EH (cell line): ENCODE data around the gene KANK4.
A peak's percentile ranks its signal among the peaks of the same experiment; 100 is the strongest.

ENCODE experiments used
- DNase-seq: peaks from one replicate; pipeline ENCODE4 v3.0.0-alpha.2; 2015; ENCODE audit warnings: low read depth

The KANK4 gene

DNA sequence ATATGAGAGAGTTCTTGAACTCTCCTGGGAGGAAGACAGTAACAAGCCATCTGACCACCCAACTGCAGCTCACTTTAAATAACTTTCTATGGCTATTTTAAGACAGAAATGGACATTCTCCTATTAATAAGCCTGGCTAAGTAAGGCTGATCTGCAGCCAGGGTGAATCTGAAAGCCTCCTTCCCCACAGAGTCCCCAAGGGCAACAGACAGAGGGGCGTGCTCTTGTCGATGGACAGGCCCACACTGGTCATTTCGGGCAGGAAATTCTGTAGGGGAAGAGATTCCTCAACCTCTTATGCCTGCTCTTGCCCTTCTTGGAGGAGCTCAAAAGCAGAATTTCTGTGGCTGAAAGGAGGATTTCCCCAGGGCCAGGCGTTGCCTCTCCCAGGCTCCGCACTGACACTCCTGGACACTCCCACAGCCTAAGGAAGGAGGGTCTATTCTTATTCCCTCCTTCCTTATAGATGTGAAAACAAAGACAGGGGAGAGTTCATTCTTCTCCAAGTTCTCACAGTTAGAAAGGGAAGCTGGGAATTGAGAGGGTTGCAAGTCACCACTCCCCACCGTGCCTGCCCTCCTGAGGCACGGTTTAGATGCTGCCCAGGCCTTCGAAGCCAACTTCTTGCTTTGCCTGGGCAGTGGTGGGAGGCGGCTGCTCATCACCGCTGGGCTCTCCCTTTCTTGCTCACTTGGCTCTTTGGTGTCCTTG lies 17.9 kb upstream of the KANK4 start:
- no peak for DNase-seq

- DNase-seq: no peak
These were observed 17.4 kb upstream of the KANK4 start for GRCh38 chr1:62336638-62336994.

GRCh38 chr1:62335656-62336055 lies 16.4 kb upstream of the KANK4 start:
- no peak for DNase-seq

GRCh38 chr1:62334434-62334985 lies 15.3 kb upstream of the KANK4 start:
- no peak for DNase-seq

DNA sequence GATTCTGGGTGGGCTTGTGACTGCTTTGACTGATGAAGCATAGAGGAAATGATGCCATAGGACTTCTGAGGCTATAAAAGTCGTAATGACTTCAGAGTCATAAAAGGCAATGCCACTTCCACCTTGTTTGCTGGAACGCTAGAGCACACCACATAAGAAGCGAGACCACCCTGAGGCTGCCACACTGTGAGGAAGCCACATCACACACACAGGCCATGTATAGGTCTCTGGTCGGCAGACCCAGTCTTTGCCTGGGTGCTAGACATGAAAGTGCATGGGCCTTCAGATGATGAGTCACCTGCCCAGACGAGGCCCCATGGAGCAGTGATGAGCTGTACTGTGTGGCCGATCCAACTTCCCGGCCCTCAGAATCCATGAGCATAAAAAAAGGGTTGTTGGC lies 14.2 kb upstream of the KANK4 start:
- peak; percentile 27 for DNase-seq

GRCh38 chr1:62327360-62328055 lies 8.3 kb upstream of the KANK4 start:
- no peak for DNase-seq

DNA sequence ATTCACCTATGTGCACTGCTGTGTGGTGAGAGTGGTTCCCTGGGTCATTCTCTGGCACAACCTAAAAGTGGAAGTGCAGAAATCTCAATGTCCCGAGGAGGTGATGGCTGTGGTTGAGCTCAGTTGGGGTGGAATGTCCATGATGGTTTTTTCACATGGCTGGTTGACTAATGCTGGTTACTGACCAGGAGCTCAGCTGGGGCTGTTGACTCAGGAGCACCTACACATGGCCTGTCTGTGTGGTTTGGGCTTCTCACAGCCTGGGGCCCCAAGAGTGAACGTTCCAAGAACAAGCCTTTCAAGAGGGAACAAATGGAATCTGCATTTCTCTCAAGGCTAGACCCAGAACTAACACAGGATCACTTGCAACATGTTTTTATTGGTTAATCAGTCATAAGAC lies 6.4 kb upstream of the KANK4 start:
- DNase-seq: peak; percentile 82

- DNase-seq: peak; percentile 89
These were observed 5.8 kb upstream of the KANK4 start for GRCh38 chr1:62325081-62325480.

- peak; percentile 76 for DNase-seq
These were observed 2.2 kb upstream of the KANK4 start for GRCh38 chr1:62321446-62321845.

GRCh38 chr1:62318320-62318755 lies 896 bp downstream of the KANK4 start:
- DNase-seq: no peak

- no peak for DNase-seq
These were observed 2.0 kb downstream of the KANK4 start for GRCh38 chr1:62317021-62317768.

- no peak for DNase-seq
These were observed 3.1 kb downstream of the KANK4 start for GRCh38 chr1:62316135-62316534.

GRCh38 chr1:62315387-62315786 lies 3.8 kb downstream of the KANK4 start:
- no peak for DNase-seq

GRCh38 chr1:62314454-62315350 lies 4.5 kb downstream of the KANK4 start:
- DNase-seq: no peak

DNA sequence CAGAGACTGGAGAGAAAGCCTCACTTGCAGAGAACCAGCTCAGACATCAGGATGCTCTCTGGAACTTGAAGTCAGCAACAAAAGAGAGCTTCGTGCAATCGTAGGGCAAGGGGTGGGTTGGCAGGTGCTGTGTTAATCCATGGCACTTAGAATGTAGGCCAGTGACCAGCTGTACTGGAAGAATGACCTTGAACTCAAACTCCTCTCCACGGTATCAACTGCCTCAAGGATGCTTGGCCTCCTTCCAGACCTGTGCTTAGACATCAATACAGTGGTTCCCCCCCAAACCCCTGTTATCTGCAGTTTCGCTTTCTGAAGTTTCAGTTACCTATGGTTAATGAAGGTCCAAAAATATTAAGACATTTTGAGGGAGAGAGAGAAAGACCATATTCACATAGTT lies 6.5 kb downstream of the KANK4 start:
- DNase-seq: no peak

GRCh38 chr1:62311473-62311943 lies 7.7 kb downstream of the KANK4 start:
- no peak for DNase-seq

- no peak for DNase-seq
These were observed 9.3 kb downstream of the KANK4 start for GRCh38 chr1:62309906-62310305.

DNA sequence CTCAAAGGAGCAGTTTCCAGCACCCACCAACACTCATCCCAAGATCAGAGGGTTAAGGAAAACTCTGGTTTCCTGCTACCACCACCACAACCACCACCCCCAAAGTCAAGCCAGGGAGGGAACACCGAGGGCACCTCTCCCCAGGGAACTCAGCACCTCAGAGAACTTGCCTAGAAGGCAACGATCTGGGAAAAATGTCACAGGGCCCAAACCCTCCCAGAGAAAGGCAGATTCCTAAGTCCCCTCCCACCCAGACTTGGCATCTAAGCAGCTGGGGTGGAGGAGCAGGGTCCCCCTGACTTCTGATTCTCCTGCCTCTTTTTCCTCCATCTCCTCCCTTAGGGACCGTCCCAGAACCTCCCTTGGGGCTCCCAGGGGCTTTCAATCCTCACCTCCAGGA lies 10.6 kb downstream of the KANK4 start:
- no peak for DNase-seq

GRCh38 chr1:62307895-62308492 lies 11.2 kb downstream of the KANK4 start:
- no peak for DNase-seq

DNA sequence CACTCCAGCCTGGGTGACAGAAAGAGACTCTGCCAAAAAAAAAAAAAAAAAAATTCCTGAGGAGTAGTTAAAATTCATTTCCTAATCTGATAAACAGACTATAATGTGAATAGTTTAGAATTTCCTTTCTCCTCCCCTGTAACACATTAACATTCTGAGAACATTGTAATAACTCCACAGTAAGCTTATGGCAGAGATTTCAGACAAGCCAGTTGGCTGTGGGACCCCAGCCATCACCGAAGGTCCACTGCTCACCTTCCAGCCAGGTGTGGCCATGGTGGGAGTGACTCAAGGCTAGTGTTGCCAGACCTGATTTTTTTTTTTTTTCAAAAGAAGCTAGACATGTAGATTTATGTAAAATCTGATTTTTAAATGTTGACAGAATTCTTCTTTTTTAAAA lies 11.8 kb downstream of the KANK4 start:
- no peak for DNase-seq

GRCh38 chr1:62306065-62306464 lies 13.2 kb downstream of the KANK4 start:
- DNase-seq: no peak
